ENCODE data around the gene METTL14.

GRCh38 chr4:118745357-118745756 lies 60.2 kb downstream of the METTL14 start:
- no peak for TF ChIP-seq POLR2A (IDR thresholded peaks at IDR 0.05)
- no peak for TF ChIP-seq CTCF (IDR thresholded peaks at IDR 0.05)
